Measurements from ENCODE around the gene MCOLN2. TPM values are rescaled to one million over a fixed set of nuclear protein-coding genes. Genes with fewer than 3 reads are reported as not detected.
A peak's percentile ranks its signal among the peaks of the same experiment; 100 is the strongest.

Gene MCOLN2
- total and polyA plus RNA-seq, 4 donors, result 0.16 to 0.28 (median 0.25) TPM; not detected in 1

DNA sequence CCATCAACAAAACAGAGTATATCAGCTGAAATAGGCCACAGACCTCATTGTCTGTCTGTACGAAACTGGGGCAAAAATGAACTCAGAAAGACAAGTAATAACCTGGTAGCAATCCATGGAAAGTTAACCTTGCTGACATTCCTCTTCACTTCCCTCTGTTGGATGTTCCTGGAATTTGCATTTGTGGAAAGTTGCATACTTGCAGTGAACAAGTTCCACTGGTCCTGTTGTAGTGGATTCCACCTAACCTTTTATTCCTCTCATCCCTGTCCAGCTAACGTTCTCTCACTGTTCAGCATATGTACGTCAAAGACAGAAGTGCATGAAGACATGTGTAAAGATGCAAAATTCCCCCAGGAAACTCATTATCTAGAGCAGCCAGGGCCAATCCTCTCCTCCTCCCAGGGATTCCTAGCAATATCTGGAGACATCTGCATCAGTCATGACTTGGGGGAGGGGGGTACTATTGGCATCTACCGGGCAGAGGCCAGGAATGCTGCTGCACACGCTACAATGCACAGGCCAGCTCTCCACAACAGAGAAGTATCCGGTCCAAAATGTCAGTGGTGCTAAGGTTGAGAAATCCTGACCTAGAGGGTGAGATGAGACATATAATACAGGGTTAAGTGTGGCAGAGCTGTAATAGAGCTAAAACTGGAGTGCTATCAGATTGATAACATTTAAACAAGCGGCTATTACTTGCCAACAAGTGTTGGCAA lies 112.1 kb downstream of the MCOLN2 start:
- TF ChIP-seq RXRA (IDR thresholded peaks at IDR 0.05), result no peak
- no peak for TF ChIP-seq FOXA1 (IDR thresholded peaks at IDR 0.05)
- TF ChIP-seq JUND (IDR thresholded peaks at IDR 0.05), result no peak
- TF ChIP-seq, protein P1, sequence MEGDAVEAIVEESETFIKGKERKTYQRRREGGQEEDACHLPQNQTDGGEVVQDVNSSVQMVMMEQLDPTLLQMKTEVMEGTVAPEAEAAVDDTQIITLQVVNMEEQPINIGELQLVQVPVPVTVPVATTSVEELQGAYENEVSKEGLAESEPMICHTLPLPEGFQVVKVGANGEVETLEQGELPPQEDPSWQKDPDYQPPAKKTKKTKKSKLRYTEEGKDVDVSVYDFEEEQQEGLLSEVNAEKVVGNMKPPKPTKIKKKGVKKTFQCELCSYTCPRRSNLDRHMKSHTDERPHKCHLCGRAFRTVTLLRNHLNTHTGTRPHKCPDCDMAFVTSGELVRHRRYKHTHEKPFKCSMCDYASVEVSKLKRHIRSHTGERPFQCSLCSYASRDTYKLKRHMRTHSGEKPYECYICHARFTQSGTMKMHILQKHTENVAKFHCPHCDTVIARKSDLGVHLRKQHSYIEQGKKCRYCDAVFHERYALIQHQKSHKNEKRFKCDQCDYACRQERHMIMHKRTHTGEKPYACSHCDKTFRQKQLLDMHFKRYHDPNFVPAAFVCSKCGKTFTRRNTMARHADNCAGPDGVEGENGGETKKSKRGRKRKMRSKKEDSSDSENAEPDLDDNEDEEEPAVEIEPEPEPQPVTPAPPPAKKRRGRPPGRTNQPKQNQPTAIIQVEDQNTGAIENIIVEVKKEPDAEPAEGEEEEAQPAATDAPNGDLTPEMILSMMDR (IDR thresholded peaks at IDR 0.05; ENCODE audit: low read depth, low read length, missing input control), result no peak
- no peak for TF ChIP-seq YY1 (IDR thresholded peaks at IDR 0.05)
- peak in 1 of 2 donors; percentile 39 for TF ChIP-seq RAD21 (IDR thresholded peaks at IDR 0.05)
- no peak for TF ChIP-seq SP1 (IDR thresholded peaks at IDR 0.05)
- WGBS, result 60% methylated on average over 7 of the region's 7 CpGs
- no peak overlapping the region for H3K27ac ChIP-seq (ENCODE audit: low read depth in 1 of 2, low read length in 2 of 2)

GRCh38 chr1:84883286-84883685 lies 113.6 kb downstream of the MCOLN2 start:
- no peak overlapping the region for H3K27ac ChIP-seq (ENCODE audit: low read depth in 1 of 2, low read length in 2 of 2)
- no peak for TF ChIP-seq HNF4G (IDR thresholded peaks at IDR 0.05)
- TF ChIP-seq FOXA2 (IDR thresholded peaks at IDR 0.05), result no peak

More for the DNA sequence above, 112.1 kb downstream of the MCOLN2 start:
- Histone ChIP-seq H3K9me3 (ENCODE audit: control insufficient read depth in 4 of 4, low read length in 3 of 4) (peaks cover 0 to 3% (median 0%) of the 10 kb centered on the region in 4 donors), H3K9ac (ENCODE audit: low read depth in 1 of 2, low read length in 2 of 2) (no peak overlapping the region), H3K4me3 (ENCODE audit: low read depth in 1 of 3, low read length in 3 of 3) (no peak overlapping the region), H3K36me3 (ENCODE audit: control insufficient read depth in 4 of 4, insufficient read depth in 3 of 4, low read depth in 1 of 4, low read length in 3 of 4) (no peaks in the 10 kb centered on the region), H3K4me1 (ENCODE audit: control insufficient read depth in 4 of 4, insufficient read depth in 4 of 4, low read length in 3 of 4) (peaks cover 0 to 2% (median 0%) of the 10 kb centered on the region in 4 donors), H3K27me3 (ENCODE audit: control insufficient read depth in 4 of 4, insufficient read depth in 4 of 4, low read length in 3 of 4) (no peaks in the 10 kb centered on the region)
- DNase-seq (ENCODE audit: low spot score), result no peak

GRCh38 chr1:84877592-84877991 lies 119.3 kb downstream of the MCOLN2 start:
- Histone ChIP-seq H3K36me3 (ENCODE audit: control insufficient read depth in 4 of 4, insufficient read depth in 3 of 4, low read depth in 1 of 4, low read length in 3 of 4) (no peaks in the 10 kb centered on the region), H3K9ac (ENCODE audit: low read depth in 1 of 2, low read length in 2 of 2) (no peak overlapping the region), H3K27me3 (ENCODE audit: control insufficient read depth in 4 of 4, insufficient read depth in 4 of 4, low read length in 3 of 4) (no peaks in the 10 kb centered on the region), H3K4me3 (ENCODE audit: low read depth in 1 of 3, low read length in 3 of 3) (no peak overlapping the region), H3K4me1 (ENCODE audit: control insufficient read depth in 4 of 4, insufficient read depth in 4 of 4, low read length in 3 of 4) (no peaks in the 10 kb centered on the region), H3K27ac (ENCODE audit: low read depth in 1 of 2, low read length in 2 of 2) (no peak overlapping the region), H3K9me3 (ENCODE audit: control insufficient read depth in 4 of 4, low read length in 3 of 4) (peaks cover 0 to 3% (median 0%) of the 10 kb centered on the region in 4 donors)
- 87% methylated on average over 4 of the region's 4 CpGs for WGBS
- DNase-seq (ENCODE audit: low spot score), result no peak
- TF ChIP-seq HNF4A (conservative IDR thresholded peaks at IDR 0.05) (no peak), SP1 (IDR thresholded peaks at IDR 0.05) (no peak), GABPA (IDR thresholded peaks at IDR 0.05 in 1 of 2, conservative IDR thresholded peaks at IDR 0.05 in 1 of 2) (no peak), RAD21 (IDR thresholded peaks at IDR 0.05) (no peak), FOXA2 (IDR thresholded peaks at IDR 0.05) (no peak), FOXA1 (IDR thresholded peaks at IDR 0.05) (no peak), RXRA (IDR thresholded peaks at IDR 0.05) (no peak), JUND (IDR thresholded peaks at IDR 0.05) (no peak), ATF3 (IDR thresholded peaks at IDR 0.05) (no peak), YY1 (IDR thresholded peaks at IDR 0.05) (no peak), EGR1 (IDR thresholded peaks at IDR 0.05; ENCODE audit: low read depth in 2 of 2) (no peak), NR2F2 (IDR thresholded peaks at IDR 0.05) (no peak)
- TF ChIP-seq, protein P2, sequence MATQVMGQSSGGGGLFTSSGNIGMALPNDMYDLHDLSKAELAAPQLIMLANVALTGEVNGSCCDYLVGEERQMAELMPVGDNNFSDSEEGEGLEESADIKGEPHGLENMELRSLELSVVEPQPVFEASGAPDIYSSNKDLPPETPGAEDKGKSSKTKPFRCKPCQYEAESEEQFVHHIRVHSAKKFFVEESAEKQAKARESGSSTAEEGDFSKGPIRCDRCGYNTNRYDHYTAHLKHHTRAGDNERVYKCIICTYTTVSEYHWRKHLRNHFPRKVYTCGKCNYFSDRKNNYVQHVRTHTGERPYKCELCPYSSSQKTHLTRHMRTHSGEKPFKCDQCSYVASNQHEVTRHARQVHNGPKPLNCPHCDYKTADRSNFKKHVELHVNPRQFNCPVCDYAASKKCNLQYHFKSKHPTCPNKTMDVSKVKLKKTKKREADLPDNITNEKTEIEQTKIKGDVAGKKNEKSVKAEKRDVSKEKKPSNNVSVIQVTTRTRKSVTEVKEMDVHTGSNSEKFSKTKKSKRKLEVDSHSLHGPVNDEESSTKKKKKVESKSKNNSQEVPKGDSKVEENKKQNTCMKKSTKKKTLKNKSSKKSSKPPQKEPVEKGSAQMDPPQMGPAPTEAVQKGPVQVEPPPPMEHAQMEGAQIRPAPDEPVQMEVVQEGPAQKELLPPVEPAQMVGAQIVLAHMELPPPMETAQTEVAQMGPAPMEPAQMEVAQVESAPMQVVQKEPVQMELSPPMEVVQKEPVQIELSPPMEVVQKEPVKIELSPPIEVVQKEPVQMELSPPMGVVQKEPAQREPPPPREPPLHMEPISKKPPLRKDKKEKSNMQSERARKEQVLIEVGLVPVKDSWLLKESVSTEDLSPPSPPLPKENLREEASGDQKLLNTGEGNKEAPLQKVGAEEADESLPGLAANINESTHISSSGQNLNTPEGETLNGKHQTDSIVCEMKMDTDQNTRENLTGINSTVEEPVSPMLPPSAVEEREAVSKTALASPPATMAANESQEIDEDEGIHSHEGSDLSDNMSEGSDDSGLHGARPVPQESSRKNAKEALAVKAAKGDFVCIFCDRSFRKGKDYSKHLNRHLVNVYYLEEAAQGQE (IDR thresholded peaks at IDR 0.05), result no peak
- TF ChIP-seq, protein P3, sequence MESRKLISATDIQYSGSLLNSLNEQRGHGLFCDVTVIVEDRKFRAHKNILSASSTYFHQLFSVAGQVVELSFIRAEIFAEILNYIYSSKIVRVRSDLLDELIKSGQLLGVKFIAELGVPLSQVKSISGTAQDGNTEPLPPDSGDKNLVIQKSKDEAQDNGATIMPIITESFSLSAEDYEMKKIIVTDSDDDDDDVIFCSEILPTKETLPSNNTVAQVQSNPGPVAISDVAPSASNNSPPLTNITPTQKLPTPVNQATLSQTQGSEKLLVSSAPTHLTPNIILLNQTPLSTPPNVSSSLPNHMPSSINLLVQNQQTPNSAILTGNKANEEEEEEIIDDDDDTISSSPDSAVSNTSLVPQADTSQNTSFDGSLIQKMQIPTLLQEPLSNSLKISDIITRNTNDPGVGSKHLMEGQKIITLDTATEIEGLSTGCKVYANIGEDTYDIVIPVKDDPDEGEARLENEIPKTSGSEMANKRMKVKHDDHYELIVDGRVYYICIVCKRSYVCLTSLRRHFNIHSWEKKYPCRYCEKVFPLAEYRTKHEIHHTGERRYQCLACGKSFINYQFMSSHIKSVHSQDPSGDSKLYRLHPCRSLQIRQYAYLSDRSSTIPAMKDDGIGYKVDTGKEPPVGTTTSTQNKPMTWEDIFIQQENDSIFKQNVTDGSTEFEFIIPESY (IDR thresholded peaks at IDR 0.05), result no peak
- TF ChIP-seq, protein P4, sequence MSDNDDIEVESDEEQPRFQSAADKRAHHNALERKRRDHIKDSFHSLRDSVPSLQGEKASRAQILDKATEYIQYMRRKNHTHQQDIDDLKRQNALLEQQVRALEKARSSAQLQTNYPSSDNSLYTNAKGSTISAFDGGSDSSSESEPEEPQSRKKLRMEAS (IDR thresholded peaks at IDR 0.05), result no peak
- TF ChIP-seq, protein P1 (IDR thresholded peaks at IDR 0.05; ENCODE audit: low read depth, low read length, missing input control), result no peak

More at GRCh38 chr1:84883286-84883685, 113.6 kb downstream of the MCOLN2 start:
- Histone ChIP-seq H3K9me3 (ENCODE audit: control insufficient read depth in 4 of 4, low read length in 3 of 4) (peaks cover 0 to 3% (median 0%) of the 10 kb centered on the region in 4 donors), H3K4me3 (ENCODE audit: low read depth in 1 of 3, low read length in 3 of 3) (no peak overlapping the region), H3K4me1 (ENCODE audit: control insufficient read depth in 4 of 4, insufficient read depth in 4 of 4, low read length in 3 of 4) (no peaks in the 10 kb centered on the region), H3K36me3 (ENCODE audit: control insufficient read depth in 4 of 4, insufficient read depth in 3 of 4, low read depth in 1 of 4, low read length in 3 of 4) (no peaks in the 10 kb centered on the region), H3K27me3 (ENCODE audit: control insufficient read depth in 4 of 4, insufficient read depth in 4 of 4, low read length in 3 of 4) (no peaks in the 10 kb centered on the region), H3K9ac (ENCODE audit: low read depth in 1 of 2, low read length in 2 of 2) (no peak overlapping the region)
- no peak for DNase-seq (ENCODE audit: low spot score)
